ENCODE data around the gene OTOGL. TPM values are rescaled to one million over a fixed set of nuclear protein-coding genes. Genes with fewer than 3 reads are reported as not detected.
"Not testable (repeated sequence)": the region's sequence is repeated elsewhere in the genome, so short reads cannot be mapped to it uniquely, and the experiment has no call there.

OTOGL gene
- not detected for total RNA-seq

DNA sequence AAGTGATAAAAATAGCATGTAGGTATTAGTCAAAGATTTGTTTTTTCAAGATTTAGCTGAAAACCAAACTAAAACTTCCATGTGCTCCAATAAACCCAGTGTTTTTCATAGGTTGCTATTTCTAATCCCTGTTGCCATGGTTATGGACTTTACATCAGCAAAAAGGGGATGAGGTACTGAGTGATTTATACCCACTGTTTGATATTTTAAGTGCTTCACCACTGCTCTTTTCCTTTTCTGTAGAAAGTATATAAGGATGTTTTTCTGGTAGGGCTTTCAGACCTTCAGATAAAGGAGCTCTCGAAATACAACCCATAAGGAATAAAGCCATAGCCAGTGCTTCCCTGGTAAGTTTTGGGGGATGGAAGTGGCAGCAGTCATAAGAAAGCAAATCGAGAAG, at the start of gene OTOGL:
TSS of gene OTOGL (plus strand) at position 279 of the 400 bp plus-strand sequence. CDS start 109,895 bp downstream, outside the sequence.
- H3K27me3 Mint-ChIP-seq (ENCODE audit: low read depth), result no peaks in the 10 kb centered on the region
- H3K4me1 Mint-ChIP-seq (ENCODE audit: low read depth), result no peaks in the 10 kb centered on the region
- intact Hi-C loops (cut with micrococcal nuclease), result no loop called here
- CTCF ChIA-PET, result no interaction called here
- H3K4me3 Mint-ChIP-seq, result no peak within 1 kb of the TSS
- no peaks in the 10 kb centered on the region for H3K36me3 Mint-ChIP-seq (ENCODE audit: low read depth)
- no peak for DNase-seq
- H3K9me3 Mint-ChIP-seq, result no peaks in the 10 kb centered on the region
- H3K27ac Mint-ChIP-seq, result no peak within 1 kb of the TSS

GRCh38 chr12:80050236-80050635, 49.1 kb upstream of the OTOGL start:
- Mint-ChIP-seq H3K4me3 (no peak overlapping the region), H3K36me3 (ENCODE audit: low read depth) (no peaks in the 10 kb centered on the region), H3K4me1 (ENCODE audit: low read depth) (peaks cover 4% of the 10 kb centered on the region), H3K27me3 (ENCODE audit: low read depth) (peaks cover 1% of the 10 kb centered on the region), H3K27ac (no peak overlapping the region), H3K9me3 (no peaks in the 10 kb centered on the region)
- DNase-seq, result no peak
- intact Hi-C loops (cut with micrococcal nuclease), result loop anchor here (5.0 kb wide), 1 partner anchor 217 kb away; no protein-coding TSS in a partner anchor
- CTCF ChIA-PET, result no interaction called here

- no peaks in the 10 kb centered on the region for H3K9me3 Mint-ChIP-seq
- intact Hi-C loops (cut with micrococcal nuclease), result loop anchor here (5.0 kb wide), 1 partner anchor 214 kb away; no protein-coding TSS in a partner anchor
- H3K27ac Mint-ChIP-seq, result no peak overlapping the region
- no peaks in the 10 kb centered on the region for H3K36me3 Mint-ChIP-seq (ENCODE audit: low read depth)
- H3K27me3 Mint-ChIP-seq (ENCODE audit: low read depth), result peaks cover 1% of the 10 kb centered on the region
- H3K4me3 Mint-ChIP-seq, result no peak overlapping the region
- peaks cover 4% of the 10 kb centered on the region for H3K4me1 Mint-ChIP-seq (ENCODE audit: low read depth)
- DNase-seq, result no peak
- CTCF ChIA-PET, result no interaction called here
Observed at GRCh38 chr12:80053051-80053790, 46.1 kb upstream of the OTOGL start.

- Mint-ChIP-seq H3K9me3 (no peaks in the 10 kb centered on the region), H3K27ac (no peak overlapping the region), H3K27me3 (ENCODE audit: low read depth) (no peaks in the 10 kb centered on the region), H3K4me3 (no peak overlapping the region), H3K36me3 (ENCODE audit: low read depth) (no peaks in the 10 kb centered on the region), H3K4me1 (ENCODE audit: low read depth) (peaks cover 4% of the 10 kb centered on the region)
- no peak for DNase-seq
- CTCF ChIA-PET, result no interaction called here
- intact Hi-C loops (cut with micrococcal nuclease), result no loop called here
Observed at GRCh38 chr12:80056232-80056631, 43.1 kb upstream of the OTOGL start.

DNA sequence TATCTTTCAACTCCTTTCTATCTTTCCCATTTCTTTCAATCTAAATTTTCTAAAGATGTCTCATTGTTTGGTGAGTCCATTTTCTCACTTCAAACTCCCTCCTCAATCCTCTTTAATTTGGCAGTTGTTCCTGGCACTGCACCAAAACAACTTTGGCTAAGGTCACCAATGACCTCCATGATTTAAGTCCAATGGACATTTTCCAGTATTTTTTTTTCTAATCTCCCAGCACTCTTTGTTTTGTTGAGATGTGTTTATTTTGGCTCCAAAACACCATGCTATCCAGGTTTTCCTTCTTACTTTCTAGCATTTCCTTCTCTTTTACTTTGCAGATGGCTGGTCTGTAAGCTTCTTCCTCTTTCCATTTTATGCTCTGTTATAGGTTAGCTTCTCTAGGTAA, 42.5 kb upstream of the OTOGL start:
- Mint-ChIP-seq H3K9me3 (no peaks in the 10 kb centered on the region), H3K36me3 (ENCODE audit: low read depth) (no peaks in the 10 kb centered on the region), H3K4me1 (ENCODE audit: low read depth) (peaks cover 4% of the 10 kb centered on the region), H3K27me3 (ENCODE audit: low read depth) (no peaks in the 10 kb centered on the region), H3K27ac (no peak overlapping the region), H3K4me3 (no peak overlapping the region)
- CTCF ChIA-PET, result no interaction called here
- DNase-seq, result no peak
- intact Hi-C loops (cut with micrococcal nuclease), result no loop called here

- H3K9me3 Mint-ChIP-seq, result no peaks in the 10 kb centered on the region
- no peak overlapping the region for H3K27ac Mint-ChIP-seq
- no peaks in the 10 kb centered on the region for H3K36me3 Mint-ChIP-seq (ENCODE audit: low read depth)
- intact Hi-C loops (cut with micrococcal nuclease), result no loop called here
- no peak for DNase-seq
- H3K27me3 Mint-ChIP-seq (ENCODE audit: low read depth), result no peaks in the 10 kb centered on the region
- CTCF ChIA-PET, result no interaction called here
- H3K4me1 Mint-ChIP-seq (ENCODE audit: low read depth), result no peaks in the 10 kb centered on the region
- H3K4me3 Mint-ChIP-seq, result no peak overlapping the region
Observed at GRCh38 chr12:80058586-80058985, 40.8 kb upstream of the OTOGL start.

- no peaks in the 10 kb centered on the region for H3K9me3 Mint-ChIP-seq
- CTCF ChIA-PET, result no interaction called here
- no peaks in the 10 kb centered on the region for H3K36me3 Mint-ChIP-seq (ENCODE audit: low read depth)
- no peak overlapping the region for H3K4me3 Mint-ChIP-seq
- intact Hi-C loops (cut with micrococcal nuclease), result no loop called here
- no peaks in the 10 kb centered on the region for H3K4me1 Mint-ChIP-seq (ENCODE audit: low read depth)
- DNase-seq, result no peak
- H3K27me3 Mint-ChIP-seq (ENCODE audit: low read depth), result no peaks in the 10 kb centered on the region
- H3K27ac Mint-ChIP-seq, result no peak overlapping the region
Observed at GRCh38 chr12:80059102-80059501, 40.2 kb upstream of the OTOGL start.

DNA sequence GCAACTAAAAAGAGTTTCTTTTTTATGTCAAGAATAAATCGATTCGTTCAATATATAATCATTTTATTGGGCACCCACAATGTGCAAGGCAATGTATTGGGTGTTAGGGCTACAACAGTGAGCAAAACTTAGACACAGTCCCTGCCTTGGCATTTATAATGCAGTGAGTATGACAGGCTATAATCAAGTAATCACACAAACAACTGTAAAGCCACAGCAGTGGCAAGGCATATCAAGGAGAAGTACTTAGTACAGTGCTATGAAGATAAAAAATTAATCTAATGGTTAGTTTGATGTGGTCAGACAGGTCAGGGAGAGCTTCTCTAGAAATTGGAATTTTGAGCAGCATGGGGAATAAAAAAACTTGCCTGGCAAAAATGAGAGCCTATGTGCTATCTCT, 39.5 kb upstream of the OTOGL start:
- no peak overlapping the region for H3K4me3 Mint-ChIP-seq
- H3K4me1 Mint-ChIP-seq (ENCODE audit: low read depth), result no peaks in the 10 kb centered on the region
- CTCF ChIA-PET, result no interaction called here
- intact Hi-C loops (cut with micrococcal nuclease), result no loop called here
- no peaks in the 10 kb centered on the region for H3K9me3 Mint-ChIP-seq
- H3K27me3 Mint-ChIP-seq (ENCODE audit: low read depth), result no peaks in the 10 kb centered on the region
- no peak for DNase-seq
- no peak overlapping the region for H3K27ac Mint-ChIP-seq
- H3K36me3 Mint-ChIP-seq (ENCODE audit: low read depth), result no peaks in the 10 kb centered on the region

DNA sequence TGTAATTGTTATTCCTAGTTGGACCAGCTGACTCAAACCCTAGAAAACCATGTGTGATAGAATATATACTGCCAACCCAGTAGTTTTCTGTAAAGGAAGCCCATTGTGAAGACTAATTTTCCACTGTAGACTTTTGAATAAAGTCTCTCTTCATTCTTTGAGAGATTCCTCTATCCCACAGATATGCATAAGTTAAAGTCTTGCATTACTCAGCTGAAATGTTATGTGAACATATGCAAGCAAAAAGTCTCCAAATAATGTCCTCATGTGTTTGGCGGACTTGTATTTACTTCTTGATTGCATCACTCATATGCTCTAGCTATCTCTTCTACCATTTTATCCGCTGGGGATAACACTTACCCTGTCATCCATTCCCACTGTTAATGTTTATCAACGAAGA, 35.1 kb upstream of the OTOGL start:
- no peak overlapping the region for H3K27ac Mint-ChIP-seq
- no peak for DNase-seq
- H3K27me3 Mint-ChIP-seq (ENCODE audit: low read depth), result no peaks in the 10 kb centered on the region
- no peaks in the 10 kb centered on the region for H3K4me1 Mint-ChIP-seq (ENCODE audit: low read depth)
- H3K4me3 Mint-ChIP-seq, result no peak overlapping the region
- H3K36me3 Mint-ChIP-seq (ENCODE audit: low read depth), result no peaks in the 10 kb centered on the region
- intact Hi-C loops (cut with micrococcal nuclease), result no loop called here
- CTCF ChIA-PET, result no interaction called here
- no peaks in the 10 kb centered on the region for H3K9me3 Mint-ChIP-seq

- Mint-ChIP-seq H3K36me3 (ENCODE audit: low read depth) (no peaks in the 10 kb centered on the region), H3K9me3 (no peaks in the 10 kb centered on the region), H3K4me1 (ENCODE audit: low read depth) (no peaks in the 10 kb centered on the region), H3K27ac (no peak overlapping the region), H3K4me3 (no peak overlapping the region), H3K27me3 (ENCODE audit: low read depth) (no peaks in the 10 kb centered on the region)
- CTCF ChIA-PET, result no interaction called here
- no peak for DNase-seq
- intact Hi-C loops (cut with micrococcal nuclease), result no loop called here
Observed at GRCh38 chr12:80064951-80065350, 34.4 kb upstream of the OTOGL start.

GRCh38 chr12:80068173-80068572, 31.2 kb upstream of the OTOGL start:
- Mint-ChIP-seq H3K27me3 (ENCODE audit: low read depth) (no peaks in the 10 kb centered on the region), H3K9me3 (no peaks in the 10 kb centered on the region), H3K27ac (no peak overlapping the region), H3K4me1 (ENCODE audit: low read depth) (no peaks in the 10 kb centered on the region), H3K36me3 (ENCODE audit: low read depth) (no peaks in the 10 kb centered on the region), H3K4me3 (no peak overlapping the region)
- CTCF ChIA-PET, result interaction anchor here (0.6 kb wide), 1 partner anchor 69 kb away, joined by 4 read pairs; no protein-coding TSS in a partner anchor
- intact Hi-C loops (cut with micrococcal nuclease), result no loop called here
- no peak for DNase-seq

GRCh38 chr12:80083892-80084614, 15.3 kb upstream of the OTOGL start:
- Mint-ChIP-seq H3K9me3 (peaks cover 33% of the 10 kb centered on the region), H3K4me1 (ENCODE audit: low read depth) (peaks cover 13% of the 10 kb centered on the region), H3K36me3 (ENCODE audit: low read depth) (peaks cover 14% of the 10 kb centered on the region)
- H3K27ac Mint-ChIP-seq; H3K4me3 Mint-ChIP-seq; CTCF ChIA-PET; H3K27me3 Mint-ChIP-seq (ENCODE audit: low read depth): not testable (repeated sequence)
- peak; percentile 73 for DNase-seq
- intact Hi-C loops (cut with micrococcal nuclease), result loop anchor here (5.0 kb wide), 2 partner anchors 58 to 202 kb away; no protein-coding TSS in a partner anchor

DNA sequence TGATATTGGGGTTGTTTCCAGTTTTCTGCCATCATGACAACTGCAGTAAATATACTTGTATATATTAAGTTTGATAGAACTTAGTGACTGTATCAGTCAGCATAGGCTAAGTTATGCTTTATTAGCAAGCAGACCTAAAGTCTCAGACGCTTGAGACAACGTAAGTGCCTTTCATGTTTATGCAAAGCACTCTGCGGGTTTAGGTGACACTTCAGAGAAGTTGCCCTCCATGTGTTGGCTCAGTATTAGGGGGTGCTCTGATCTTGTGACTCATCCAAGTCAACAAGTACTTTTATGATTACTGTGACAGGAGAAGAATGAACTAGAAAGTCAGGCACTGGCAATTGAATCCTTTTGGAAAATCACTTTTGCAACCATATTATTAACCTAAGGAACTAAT, 13.3 kb upstream of the OTOGL start:
- H3K9me3 Mint-ChIP-seq, result peaks cover 20% of the 10 kb centered on the region
- no peak for DNase-seq
- intact Hi-C loops (cut with micrococcal nuclease), result no loop called here
- CTCF ChIA-PET, result no interaction called here
- no peak overlapping the region for H3K4me3 Mint-ChIP-seq
- peaks cover 13% of the 10 kb centered on the region for H3K4me1 Mint-ChIP-seq (ENCODE audit: low read depth)
- no peak overlapping the region for H3K27ac Mint-ChIP-seq
- H3K36me3 Mint-ChIP-seq (ENCODE audit: low read depth), result peaks cover 13% of the 10 kb centered on the region
- H3K27me3 Mint-ChIP-seq (ENCODE audit: low read depth), result no peaks in the 10 kb centered on the region
